Hepatocyte (in vitro differentiated cells): ENCODE results near the gene TRAPPC12. TPM values are rescaled to one million over a fixed set of nuclear protein-coding genes. Genes with fewer than 3 reads are reported as not detected.

Source experiments
- DNase-seq: peaks from one replicate; pipeline ENCODE4 v3.0.0-alpha.2; 2016; ENCODE audit warnings: low spot score
- H2AFZ ChIP-seq: fragments of 200-600 bp; sonication (generic); 2 replicates; pipeline ENCODE4 v1.6.0; 2016; ENCODE audit warnings: antibody characterized with exemption, mild to moderate bottlenecking
- H3K27ac ChIP-seq: fragments of 200-600 bp; sonication (generic); 2 replicates; pipeline ENCODE4 v1.5.1; 2016; ENCODE audit warnings: mild to moderate bottlenecking
- H3K27me3 ChIP-seq: fragments of 200-600 bp; sonication (generic); 2 replicates; pipeline ENCODE4 v1.6.1; 2016
- H3K36me3 ChIP-seq: fragments of 200-600 bp; sonication (generic); replicated peaks from 2 replicates; pipeline ENCODE4 v1.5.1; 2016; ENCODE audit warnings: low read depth; ENCODE audit not compliant: insufficient read depth
- H3K4me1 ChIP-seq: fragments of 200-600 bp; sonication (generic); 2 replicates; pipeline ENCODE4 v1.5.1; 2016; ENCODE audit warnings: mild to moderate bottlenecking, moderate library complexity; ENCODE audit not compliant: insufficient read depth
- H3K4me2 ChIP-seq: fragments of 200-600 bp; sonication (generic); 2 replicates; pipeline ENCODE4 v1.6.0; 2016
- H3K4me3 ChIP-seq: fragments of 200-600 bp; sonication (generic); 2 replicates; pipeline ENCODE4 v1.5.1; 2016; ENCODE audit warnings: mild to moderate bottlenecking
- H3K79me2 ChIP-seq: fragments of 200-600 bp; sonication (generic); 2 replicates; pipeline ENCODE4 v1.6.0; 2017; ENCODE audit warnings: mild to moderate bottlenecking
- H3K9me2 ChIP-seq: fragments of 200-600 bp; sonication (generic); replicated peaks from 2 replicates; pipeline ENCODE4 v1.6.0; 2017; ENCODE audit warnings: mild to moderate bottlenecking; ENCODE audit not compliant: insufficient read depth
- H3K9me3 ChIP-seq: fragments of 200-600 bp; sonication (generic); 2 replicates; pipeline ENCODE4 v1.5.1; 2016; ENCODE audit warnings: low read depth, mild to moderate bottlenecking
- H4K20me1 ChIP-seq: fragments of 200-600 bp; sonication (generic); 2 replicates; pipeline ENCODE4 v1.6.0; 2016; ENCODE audit warnings: mild to moderate bottlenecking; ENCODE audit not compliant: insufficient read depth, poor library complexity, severe bottlenecking
- CTCF ChIP-seq: fragments of 200-600 bp; sonication (generic); IDR thresholded peaks from 2 replicates; pipeline ENCODE4 v1.5.1; 2016; ENCODE audit warnings: antibody characterized with exemption, mild to moderate bottlenecking; ENCODE audit not compliant: poor library complexity
- EZH2 ChIP-seq: fragments of 200-600 bp; sonication (generic); IDR thresholded peaks from 2 replicates; pipeline ENCODE4 v1.6.1; 2016; ENCODE audit warnings: antibody characterized with exemption, mild to moderate bottlenecking, borderline replicate concordance
- EZH2phosphoT487 ChIP-seq: fragments of 200-600 bp; sonication (generic); IDR thresholded peaks from one replicate; pipeline ENCODE4 v1.6.1; 2018; ENCODE audit warnings: antibody characterized with exemption, mild to moderate bottlenecking, low read depth, moderate library complexity; ENCODE audit not compliant: unreplicated experiment, severe bottlenecking
- WGBS: methylation state at CpG from one replicate; pipeline ENCODE4 v1.1.6; 2016; ENCODE audit warnings: low lambda C conversion rate; ENCODE audit errors: missing lambda C conversion rate; 5-methylcytosine and 5-hydroxymethylcytosine counted together
- polyA plus RNA-seq: library from polyadenylated mRNA; unstranded; fragments of >200 nt; fragmentation: Nextera tagmentation; extraction: Ambion mirVana; gene quantifications from 2 replicates; pipeline ENCODE4 v1.2.1, GENCODE V29; 2016
- total RNA-seq: library from RNA; depleted of rRNA; stranded (reverse); fragments of >200 nt; gene quantifications from 2 replicates; pipeline ENCODE4 v1.2.3, GENCODE V29; 2014

The TRAPPC12 gene
- total and polyA plus RNA-seq, 2 experiments from 2014 or later: 49.3 to 61.2 TPM

- no peak for DNase-seq
- H3K4me3 ChIP-seq: no peak overlapping the region
- H2AFZ ChIP-seq: no peak overlapping the region
- no peaks in the 10 kb centered on the region for H3K9me3 ChIP-seq
- no peaks in the 10 kb centered on the region for H3K27me3 ChIP-seq
- H3K36me3 ChIP-seq: no peaks in the 10 kb centered on the region
- no peaks in the 10 kb centered on the region for H3K4me1 ChIP-seq
- no peak overlapping the region for H3K4me2 ChIP-seq
- no peak for TF ChIP-seq EZH2
- TF ChIP-seq CTCF: no peak
- no peak for TF ChIP-seq EZH2phosphoT487
- no peaks in the 10 kb centered on the region for H3K79me2 ChIP-seq
- H4K20me1 ChIP-seq: no peaks in the 10 kb centered on the region
- WGBS: 91% methylated on average over 16 of the region's 16 CpGs
- H3K9me2 ChIP-seq: no peaks in the 10 kb centered on the region
- no peak overlapping the region for H3K27ac ChIP-seq
These were observed 71.0 kb downstream of the TRAPPC12 start for GRCh38 chr2:3450385-3451010.

- no peaks in the 10 kb centered on the region for H3K27me3 ChIP-seq
- no peaks in the 10 kb centered on the region for H3K9me3 ChIP-seq
- no peak overlapping the region for H3K4me3 ChIP-seq
- no peaks in the 10 kb centered on the region for H3K4me1 ChIP-seq
- no peaks in the 10 kb centered on the region for H4K20me1 ChIP-seq
- H3K4me2 ChIP-seq: no peak overlapping the region
- no peaks in the 10 kb centered on the region for H3K79me2 ChIP-seq
- H3K27ac ChIP-seq: no peak overlapping the region
- WGBS: 91% methylated on average over 4 of the region's 4 CpGs
- no peak overlapping the region for H2AFZ ChIP-seq
- DNase-seq: no peak
- TF ChIP-seq CTCF: no peak
- TF ChIP-seq EZH2: no peak
- no peak for TF ChIP-seq EZH2phosphoT487
- no peaks in the 10 kb centered on the region for H3K9me2 ChIP-seq
- H3K36me3 ChIP-seq: no peaks in the 10 kb centered on the region
These were observed 71.7 kb downstream of the TRAPPC12 start for GRCh38 chr2:3451169-3451568.

GRCh38 chr2:3451926-3452671, 72.6 kb downstream of the TRAPPC12 start:
- H3K9me2 ChIP-seq: no peaks in the 10 kb centered on the region
- H3K27me3 ChIP-seq: no peaks in the 10 kb centered on the region
- no peaks in the 10 kb centered on the region for H3K9me3 ChIP-seq
- H3K4me3 ChIP-seq: no peak overlapping the region
- no peak overlapping the region for H3K27ac ChIP-seq
- no peak overlapping the region for H3K4me2 ChIP-seq
- no peaks in the 10 kb centered on the region for H4K20me1 ChIP-seq
- H3K4me1 ChIP-seq: no peaks in the 10 kb centered on the region
- no peaks in the 10 kb centered on the region for H3K36me3 ChIP-seq
- TF ChIP-seq CTCF (no peak), EZH2 (no peak), EZH2phosphoT487 (no peak)
- WGBS: 93% methylated on average over 17 of the region's 17 CpGs
- H2AFZ ChIP-seq: no peak overlapping the region
- H3K79me2 ChIP-seq: no peaks in the 10 kb centered on the region
- no peak for DNase-seq
